SK-N-SH treated with all-trans-retinoic acid at 6 μM for 48 hours (cell line): Measurements from ENCODE around the gene HIF1A.

Source experiments
- ATAC-seq: fragments of 200-7000 bp; cut with Tn5 transposase; 3 replicates; pipeline ENCODE4 v1.9.1; 2020; ENCODE audit warnings: mild to moderate bottlenecking, moderate library complexity
- ARNTL ChIP-seq: fragments of 450-650 bp; formaldehyde crosslinking; IDR thresholded peaks from 2 replicates; pipeline ENCODE4 v1.5.0; 2020; ENCODE audit warnings: low read depth, mild to moderate bottlenecking, moderate library complexity, borderline replicate concordance
- CREB5 ChIP-seq: fragments of 250-450 bp; sonication (Bioruptor Pico); IDR thresholded peaks from 2 replicates; pipeline ENCODE4 v1.5.1; 2020; ENCODE audit warnings: low read depth, mild to moderate bottlenecking, moderate library complexity
- CSDC2 ChIP-seq: fragments of 250-450 bp; sonication (Bioruptor Pico); IDR thresholded peaks from 2 replicates; pipeline ENCODE4 v1.5.0; 2020; ENCODE audit warnings: mild to moderate bottlenecking, moderate library complexity
- CSRNP3 ChIP-seq: fragments of 250-450 bp; sonication (Bioruptor Pico); IDR thresholded peaks from 2 replicates; pipeline ENCODE4 v1.5.1; 2021; ENCODE audit warnings: mild to moderate bottlenecking, moderate library complexity
- ESRRG ChIP-seq: fragments of 250-450 bp; sonication (Bioruptor Pico); IDR thresholded peaks from 2 replicates; pipeline ENCODE4 v1.6.1; 2021; ENCODE audit warnings: mild to moderate bottlenecking
- GLIS3 ChIP-seq: fragments of 250-450 bp; sonication (Bioruptor Pico); IDR thresholded peaks from 2 replicates; pipeline ENCODE4 v1.5.0; 2020; ENCODE audit warnings: mild to moderate bottlenecking, moderate library complexity
- ISL1 ChIP-seq: fragments of 250-450 bp; sonication (Bioruptor Pico); IDR thresholded peaks from 2 replicates; pipeline ENCODE4 v2.1.2; 2022; ENCODE audit warnings: mild to moderate bottlenecking, moderate library complexity
- OSR1 ChIP-seq: fragments of 250-450 bp; sonication (Bioruptor Pico); IDR thresholded peaks from 2 replicates; pipeline ENCODE4 v1.8.0; 2022; ENCODE audit warnings: moderate library complexity, mild to moderate bottlenecking, inconsistent platforms
- PATZ1 ChIP-seq: fragments of 250-450 bp; sonication (Bioruptor Pico); IDR thresholded peaks from 2 replicates; pipeline ENCODE4 v1.8.0; 2020; ENCODE audit warnings: mild to moderate bottlenecking, moderate library complexity, borderline replicate concordance
- POU6F1 ChIP-seq: fragments of 250-450 bp; sonication (Bioruptor Pico); IDR thresholded peaks from 2 replicates; pipeline ENCODE4 v1.8.0; 2021; ENCODE audit warnings: low read depth, mild to moderate bottlenecking, moderate library complexity, borderline replicate concordance
- PPARA ChIP-seq: fragments of 250-450 bp; sonication (Bioruptor Pico); IDR thresholded peaks from 2 replicates; pipeline ENCODE4 v1.5.0; 2020; ENCODE audit warnings: mild to moderate bottlenecking, borderline replicate concordance
- RARB ChIP-seq: fragments of 250-450 bp; sonication (Bioruptor Pico); IDR thresholded peaks from 2 replicates; pipeline ENCODE4 v1.8.0; 2021; ENCODE audit warnings: mild to moderate bottlenecking, moderate library complexity
- TCF4 ChIP-seq: fragments of 250-450 bp; sonication (Bioruptor Pico); IDR thresholded peaks from 2 replicates; pipeline ENCODE4 v1.8.0; 2021; ENCODE audit warnings: mild to moderate bottlenecking, moderate library complexity, borderline replicate concordance
- TSHZ2 ChIP-seq: fragments of 250-450 bp; sonication (Bioruptor Pico); IDR thresholded peaks from 2 replicates; pipeline ENCODE4 v1.5.0; 2020; ENCODE audit warnings: mild to moderate bottlenecking, moderate library complexity
- ZC3H10 ChIP-seq: fragments of 250-450 bp; sonication (Bioruptor Pico); IDR thresholded peaks from 2 replicates; pipeline ENCODE4 v1.5.1; 2021; ENCODE audit warnings: mild to moderate bottlenecking, moderate library complexity
- ZFP30 ChIP-seq: fragments of 450-650 bp; formaldehyde crosslinking; IDR thresholded peaks from 2 replicates; pipeline ENCODE4 v1.5.0; 2022; ENCODE audit warnings: mild to moderate bottlenecking, moderate library complexity
- ZNF565 ChIP-seq: fragments of 450-650 bp; formaldehyde crosslinking; conservative IDR thresholded peaks from 2 replicates; pipeline ENCODE4 v1.5.0; 2020; ENCODE audit warnings: low read depth, mild to moderate bottlenecking, moderate library complexity
- ZNF8 ChIP-seq: fragments of 450-650 bp; formaldehyde crosslinking; IDR thresholded peaks from 2 replicates; pipeline ENCODE4 v1.5.0; 2020; ENCODE audit warnings: mild to moderate bottlenecking, moderate library complexity

The HIF1A gene

GRCh38 chr14:61670576-61670975 lies 24.7 kb upstream of the HIF1A start:
- no peak for ATAC-seq
- TF ChIP-seq RARB (CRISPR knock-in tag) (no peak), TSHZ2 (CRISPR knock-in tag) (no peak), PATZ1 (CRISPR knock-in tag) (no peak), ESRRG (CRISPR knock-in tag) (no peak), CSDC2 (CRISPR knock-in tag) (no peak), ISL1 (CRISPR knock-in tag) (no peak)

GRCh38 chr14:61671082-61671481 lies 24.2 kb upstream of the HIF1A start:
- no peak for ATAC-seq
- TF ChIP-seq OSR1 (CRISPR knock-in tag) (no peak), PPARA (CRISPR knock-in tag) (no peak), ARNTL (CRISPR knock-in tag) (no peak), CSRNP3 (no peak), CREB5 (CRISPR knock-in tag) (no peak)

GRCh38 chr14:61672796-61673195 lies 22.5 kb upstream of the HIF1A start:
- no peak for ATAC-seq
- no peak for TF ChIP-seq TCF4 (CRISPR knock-in tag)
- TF ChIP-seq ZC3H10 (CRISPR knock-in tag) = no peak
- no peak for TF ChIP-seq OSR1 (CRISPR knock-in tag)
- no peak for TF ChIP-seq ESRRG (CRISPR knock-in tag)
- TF ChIP-seq POU6F1 (CRISPR knock-in tag) = no peak
- TF ChIP-seq PPARA (CRISPR knock-in tag) = no peak
- TF ChIP-seq CSRNP3 = no peak
- no peak for TF ChIP-seq TSHZ2 (CRISPR knock-in tag)
- no peak for TF ChIP-seq ISL1 (CRISPR knock-in tag)
- TF ChIP-seq CREB5 (CRISPR knock-in tag) = no peak
- no peak for TF ChIP-seq ZFP30 (CRISPR knock-in tag)
- TF ChIP-seq GLIS3 (CRISPR knock-in tag) = no peak
- no peak for TF ChIP-seq CSDC2 (CRISPR knock-in tag)
- TF ChIP-seq ARNTL (CRISPR knock-in tag) = no peak
- TF ChIP-seq ZNF8 (CRISPR knock-in tag) = no peak
- no peak for TF ChIP-seq ZNF565 (CRISPR knock-in tag)
